Mucosa of rectum (tissue), 2 donors: ENCODE results near the gene ATP5ME.

Experiments
- H3K27ac ChIP-seq, 2 donors: one replicate each; pipeline ENCODE4 v1.7.0; 2013; ENCODE audit warnings: inconsistent platforms in 2 of 2, low read depth in 2 of 2, low read length in 2 of 2
- H3K27me3 ChIP-seq, 2 donors: one replicate each; pipeline ENCODE4 v1.7.0; 2013; ENCODE audit warnings: low read length in 2 of 2; ENCODE audit not compliant: control insufficient read depth in 2 of 2, insufficient read depth in 2 of 2
- H3K36me3 ChIP-seq, 2 donors: one replicate each; pipeline ENCODE4 v1.7.0; 2013; ENCODE audit warnings: low read length in 2 of 2; ENCODE audit not compliant: control insufficient read depth in 2 of 2, insufficient read depth in 2 of 2
- H3K4me1 ChIP-seq, 2 donors: one replicate each; pipeline ENCODE4 v1.7.0; 2013; ENCODE audit warnings: low read length in 2 of 2, mild to moderate bottlenecking in 1 of 2; ENCODE audit not compliant: control insufficient read depth in 2 of 2, insufficient read depth in 2 of 2
- H3K4me3 ChIP-seq, 2 donors: one replicate each; pipeline ENCODE4 v1.7.0; 2013; ENCODE audit warnings: low read length in 2 of 2
- H3K9ac ChIP-seq, 2 donors: one replicate each; pipeline ENCODE4 v1.7.0; 2013; ENCODE audit warnings: low read length in 2 of 2, low read depth in 1 of 2, mild to moderate bottlenecking in 1 of 2
- H3K9me3 ChIP-seq, 2 donors: one replicate each; pipeline ENCODE4 v1.7.0; 2013; ENCODE audit warnings: low read length in 2 of 2; ENCODE audit not compliant: control insufficient read depth in 2 of 2
- donor health status: healthy.
- donor health status: Normal muscosa, but diverticular disease.

Gene ATP5ME

GRCh38 chr4:634599-634985, 39.5 kb downstream of the ATP5ME start:
- Histone ChIP-seq H3K4me1 (no peaks in the 10 kb centered on the region), H3K27ac (no peak overlapping the region), H3K36me3 (no peaks in the 10 kb centered on the region), H3K9ac (no peak overlapping the region), H3K9me3 (no peaks in the 10 kb centered on the region), H3K4me3 (no peak overlapping the region), H3K27me3 (no peaks in the 10 kb centered on the region)

GRCh38 chr4:633976-634598, 40.0 kb downstream of the ATP5ME start:
- Histone ChIP-seq H3K4me3 (no peak overlapping the region), H3K27ac (no peak overlapping the region), H3K4me1 (no peaks in the 10 kb centered on the region), H3K9ac (no peak overlapping the region), H3K36me3 (no peaks in the 10 kb centered on the region), H3K9me3 (no peaks in the 10 kb centered on the region), H3K27me3 (no peaks in the 10 kb centered on the region)

- no peaks in the 10 kb centered on the region for H3K9me3 ChIP-seq
- no peaks in the 10 kb centered on the region for H3K27me3 ChIP-seq
- H3K4me1 ChIP-seq: no peaks in the 10 kb centered on the region
- H3K9ac ChIP-seq: no peak overlapping the region
- H3K27ac ChIP-seq: no peak overlapping the region
- H3K36me3 ChIP-seq: no peaks in the 10 kb centered on the region
- H3K4me3 ChIP-seq: no peak overlapping the region
Observed at GRCh38 chr4:633406-633805, 40.7 kb downstream of the ATP5ME start.

- Histone ChIP-seq H3K27me3 (no peaks in the 10 kb centered on the region), H3K9me3 (no peaks in the 10 kb centered on the region), H3K4me3 (no peak overlapping the region)
Observed at GRCh38 chr4:632926-633325, 41.1 kb downstream of the ATP5ME start.

GRCh38 chr4:632196-632790, 41.8 kb downstream of the ATP5ME start:
- Histone ChIP-seq H3K4me3 (no peak overlapping the region), H3K27ac (no peak overlapping the region), H3K36me3 (no peaks in the 10 kb centered on the region), H3K9ac (no peak overlapping the region), H3K9me3 (no peaks in the 10 kb centered on the region), H3K4me1 (no peaks in the 10 kb centered on the region), H3K27me3 (no peaks in the 10 kb centered on the region)

More at GRCh38 chr4:632926-633325, 41.1 kb downstream of the ATP5ME start:
- Histone ChIP-seq H3K4me1 (no peaks in the 10 kb centered on the region), H3K36me3 (no peaks in the 10 kb centered on the region), H3K27ac (no peak overlapping the region), H3K9ac (no peak overlapping the region)

- Histone ChIP-seq H3K4me3 (no peak overlapping the region), H3K9ac (no peak overlapping the region), H3K9me3 (no peaks in the 10 kb centered on the region), H3K4me1 (no peaks in the 10 kb centered on the region), H3K27ac (no peak overlapping the region), H3K27me3 (no peaks in the 10 kb centered on the region), H3K36me3 (no peaks in the 10 kb centered on the region)
Observed at GRCh38 chr4:630656-631055, 43.4 kb downstream of the ATP5ME start.

GRCh38 chr4:629915-630641, 44.0 kb downstream of the ATP5ME start:
- Histone ChIP-seq H3K27me3 (no peaks in the 10 kb centered on the region), H3K9ac (no peak overlapping the region), H3K4me3 (no peak overlapping the region), H3K9me3 (no peaks in the 10 kb centered on the region), H3K27ac (no peak overlapping the region), H3K36me3 (no peaks in the 10 kb centered on the region), H3K4me1 (no peaks in the 10 kb centered on the region)

- no peaks in the 10 kb centered on the region for H3K4me1 ChIP-seq
- H3K9me3 ChIP-seq: no peaks in the 10 kb centered on the region
- no peak overlapping the region for H3K4me3 ChIP-seq
- no peaks in the 10 kb centered on the region for H3K27me3 ChIP-seq
- H3K9ac ChIP-seq: no peak overlapping the region
- H3K36me3 ChIP-seq: no peaks in the 10 kb centered on the region
- H3K27ac ChIP-seq: no peak overlapping the region
Observed at GRCh38 chr4:629636-629914, 44.5 kb downstream of the ATP5ME start.

- H3K4me3 ChIP-seq: no peak overlapping the region
- H3K27me3 ChIP-seq: no peaks in the 10 kb centered on the region
- no peaks in the 10 kb centered on the region for H3K4me1 ChIP-seq
- H3K36me3 ChIP-seq: no peaks in the 10 kb centered on the region
- no peak overlapping the region for H3K27ac ChIP-seq
- no peaks in the 10 kb centered on the region for H3K9me3 ChIP-seq
- H3K9ac ChIP-seq: no peak overlapping the region
Observed at GRCh38 chr4:628821-629635, 45.0 kb downstream of the ATP5ME start.

GRCh38 chr4:628311-628741, 45.8 kb downstream of the ATP5ME start:
- Histone ChIP-seq H3K9me3 (no peaks in the 10 kb centered on the region), H3K4me3 (no peak overlapping the region), H3K27me3 (no peaks in the 10 kb centered on the region), H3K4me1 (no peaks in the 10 kb centered on the region), H3K27ac (no peak overlapping the region), H3K36me3 (no peaks in the 10 kb centered on the region), H3K9ac (no peak overlapping the region)
